HG03108 (cell line): Measurements from ENCODE around the gene XPNPEP1.

Source experiments
- ATAC-seq: cut with Tn5 transposase; IDR thresholded peaks from one replicate; pipeline ENCODE4 v1.9.1; 2021; ENCODE audit warnings: moderate library complexity; ENCODE audit not compliant: unreplicated experiment

Gene XPNPEP1

DNA sequence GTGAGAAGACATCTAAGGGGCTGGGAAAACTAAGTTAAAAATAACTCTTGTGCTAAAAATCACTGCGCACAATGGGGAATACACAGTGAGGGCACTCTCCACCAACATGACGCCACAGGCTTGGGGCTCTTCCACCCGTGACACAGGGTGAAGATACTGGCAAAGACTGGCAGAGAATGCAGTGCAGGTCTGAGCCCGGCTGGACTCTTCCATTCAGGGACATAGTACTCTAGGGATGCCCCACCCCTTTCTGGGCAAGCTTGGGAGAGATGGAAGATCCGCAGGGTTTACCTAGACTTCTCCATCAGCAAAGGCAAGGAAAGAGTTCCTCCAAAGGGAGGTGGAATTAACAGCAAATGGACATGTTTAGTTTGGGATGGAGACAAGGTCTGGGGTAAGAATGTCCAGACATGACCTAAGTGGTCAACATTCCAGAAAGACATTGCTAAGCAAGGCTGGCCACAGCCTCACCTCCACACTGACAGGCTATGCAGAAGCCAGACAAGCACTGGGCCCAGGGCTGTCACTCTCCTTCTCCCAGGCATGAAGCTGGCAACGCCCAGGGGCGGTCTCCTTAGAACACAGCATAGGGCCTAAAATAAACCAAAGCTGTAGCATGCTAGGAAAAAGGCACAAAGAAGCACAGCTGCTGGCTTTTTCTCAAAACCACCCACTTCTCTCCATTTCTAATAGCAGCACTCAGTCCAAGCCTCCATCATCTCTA, 28.1 kb downstream of the XPNPEP1 start:
- no peak for ATAC-seq

DNA sequence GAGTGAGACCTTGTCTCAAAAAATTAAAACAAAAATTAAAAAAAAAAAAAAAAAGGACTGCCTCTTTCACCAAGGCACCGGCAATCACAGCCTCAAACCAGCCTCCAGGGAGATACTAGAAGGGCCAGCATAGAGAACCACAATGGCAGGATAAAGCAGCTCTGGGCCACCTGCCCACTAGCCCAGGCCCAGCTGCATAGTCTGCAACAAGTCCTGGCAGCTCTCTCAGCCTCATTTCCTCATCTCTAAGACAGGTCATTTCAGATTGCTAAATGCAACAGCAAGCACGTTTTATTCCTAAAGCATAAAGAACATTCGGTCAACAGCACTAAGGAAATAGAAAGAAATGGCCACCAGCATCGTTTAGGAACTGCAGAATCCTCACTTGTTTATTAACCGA, 28.8 kb downstream of the XPNPEP1 start:
- peak; percentile 45 for ATAC-seq

DNA sequence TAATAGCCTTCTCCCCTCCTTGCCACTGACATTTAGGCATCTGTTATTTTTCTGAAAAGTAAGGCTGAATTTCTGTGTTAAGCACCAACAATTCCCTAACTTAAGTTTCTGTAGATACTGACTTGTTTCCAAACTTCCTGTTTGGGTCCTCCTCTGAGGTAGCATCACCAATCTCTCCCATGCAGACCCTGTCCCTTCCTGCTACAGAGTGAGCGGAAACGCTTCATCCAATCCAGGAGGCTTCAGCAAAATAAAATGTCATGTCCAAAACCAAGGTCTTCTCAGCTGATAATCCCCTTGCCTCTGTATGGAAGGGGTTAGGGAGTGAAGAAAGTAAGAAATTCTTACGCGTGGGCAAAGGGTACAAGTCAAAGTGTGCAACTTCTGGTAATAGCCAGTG, 29.9 kb downstream of the XPNPEP1 start:
- no peak for ATAC-seq

DNA sequence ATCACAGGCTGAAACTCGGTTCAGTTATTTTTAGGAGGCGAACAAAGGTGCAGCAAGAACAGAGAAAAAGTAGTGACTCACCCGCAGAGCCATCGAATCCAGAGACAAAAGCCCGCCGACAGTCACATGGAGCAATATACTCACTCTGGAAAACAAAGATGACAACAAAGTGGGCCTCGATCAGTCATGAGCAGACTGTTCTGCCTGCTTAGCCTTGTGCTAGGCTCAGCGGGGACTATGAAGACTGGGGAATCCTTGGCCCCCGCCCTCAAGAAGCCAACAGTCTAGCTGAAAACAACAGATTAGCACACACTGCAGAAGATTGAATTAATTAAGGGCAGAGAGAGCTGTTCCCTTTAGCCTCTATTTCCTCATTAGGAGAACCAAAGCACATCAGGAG, 30.4 kb downstream of the XPNPEP1 start:
- no peak for ATAC-seq

DNA sequence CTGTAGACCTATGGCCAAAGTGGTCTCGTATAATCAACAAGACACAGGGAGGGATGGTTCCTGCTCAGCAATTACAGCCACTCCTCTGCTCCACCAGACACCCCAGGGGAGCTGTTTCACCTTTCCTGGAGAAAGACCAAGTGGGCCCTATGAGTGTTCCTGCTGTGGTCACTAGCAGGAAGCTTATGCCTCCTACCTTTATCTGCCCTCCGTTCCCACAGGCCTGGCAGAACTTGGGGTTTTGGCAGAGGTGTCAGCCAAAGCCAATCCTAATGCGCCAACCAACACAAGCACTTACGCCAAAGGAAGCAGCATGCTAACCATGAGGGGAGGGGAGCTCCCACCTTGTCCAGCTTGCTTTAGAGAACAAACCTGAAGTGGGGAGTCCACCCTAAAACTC, 31.2 kb downstream of the XPNPEP1 start:
- no peak for ATAC-seq

DNA sequence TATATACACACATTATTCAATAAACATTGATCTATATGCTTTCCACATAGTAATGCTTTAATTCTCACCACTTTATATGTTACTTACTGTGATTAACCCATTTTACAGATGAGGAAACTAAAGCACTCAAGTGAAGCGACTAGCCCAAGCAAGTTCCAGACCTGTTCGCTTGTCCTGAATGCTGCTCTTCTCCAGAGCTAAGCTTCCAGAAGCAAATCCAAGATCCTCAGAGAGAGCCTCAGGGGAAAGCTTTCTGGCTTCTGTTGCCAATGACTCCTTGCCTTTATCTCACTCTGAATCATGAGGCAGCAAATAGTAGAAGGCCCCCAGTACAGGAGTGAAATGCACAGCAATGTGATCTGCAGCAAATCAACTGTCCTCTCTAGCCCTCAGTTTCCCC, 32.2 kb downstream of the XPNPEP1 start:
- ATAC-seq = no peak

DNA sequence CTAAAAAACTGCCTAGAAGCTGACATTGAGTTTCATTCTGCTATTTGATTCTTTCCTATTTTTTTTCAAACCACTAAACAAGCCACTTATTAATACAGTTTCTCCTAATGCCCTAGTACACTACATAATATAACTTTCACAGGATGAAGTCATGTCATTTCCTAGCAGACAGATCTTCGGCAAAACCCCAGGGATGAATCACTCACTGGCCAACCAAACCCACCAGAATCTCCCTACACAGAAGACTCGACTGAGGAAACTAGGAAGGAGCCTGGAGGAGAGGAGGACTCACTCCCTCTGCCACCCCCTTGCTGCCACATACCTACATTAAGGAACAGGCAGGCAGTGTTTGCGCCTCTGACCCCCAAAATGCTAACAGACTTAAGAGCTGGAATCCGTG, 33.4 kb downstream of the XPNPEP1 start:
- ATAC-seq = no peak

DNA sequence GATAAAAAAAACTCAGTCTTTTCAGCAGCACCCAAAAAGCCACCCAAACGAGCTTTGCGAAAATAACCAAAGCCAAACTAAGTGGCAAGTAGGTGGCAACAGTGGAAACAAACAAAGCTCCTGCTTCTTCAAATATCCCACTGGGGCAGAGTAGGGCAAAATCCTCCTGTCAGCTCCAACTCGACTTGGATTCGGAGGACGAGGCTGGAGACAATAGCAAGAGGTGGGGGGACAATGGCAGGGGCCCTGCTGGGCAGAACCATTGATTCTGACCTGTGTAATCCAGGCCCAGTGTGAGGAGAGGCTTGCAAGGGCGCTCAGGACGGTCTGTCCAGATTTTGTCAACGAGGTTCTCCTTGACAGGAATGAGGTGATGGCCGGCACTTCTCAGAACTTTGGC, 35.5 kb downstream of the XPNPEP1 start:
- ATAC-seq = no peak

DNA sequence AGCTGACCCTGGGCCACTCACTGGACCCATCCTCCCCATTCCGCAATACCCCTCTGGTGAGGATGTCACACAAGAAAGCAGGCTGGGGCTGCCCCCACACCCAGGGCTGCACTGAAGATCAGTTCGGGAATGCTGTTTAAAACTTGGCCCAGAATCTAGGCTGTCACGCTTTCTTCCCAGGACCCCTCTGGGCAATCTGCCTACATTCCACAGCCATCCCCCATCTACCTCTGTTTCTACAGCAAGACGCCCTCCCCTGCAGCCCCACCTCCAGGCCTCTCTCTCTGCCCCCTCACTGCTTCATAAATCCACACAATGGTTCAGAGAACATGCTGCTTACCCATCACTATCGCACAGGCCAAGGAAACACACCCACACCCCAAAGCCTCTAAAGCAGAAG, 36.1 kb downstream of the XPNPEP1 start:
- ATAC-seq = no peak

DNA sequence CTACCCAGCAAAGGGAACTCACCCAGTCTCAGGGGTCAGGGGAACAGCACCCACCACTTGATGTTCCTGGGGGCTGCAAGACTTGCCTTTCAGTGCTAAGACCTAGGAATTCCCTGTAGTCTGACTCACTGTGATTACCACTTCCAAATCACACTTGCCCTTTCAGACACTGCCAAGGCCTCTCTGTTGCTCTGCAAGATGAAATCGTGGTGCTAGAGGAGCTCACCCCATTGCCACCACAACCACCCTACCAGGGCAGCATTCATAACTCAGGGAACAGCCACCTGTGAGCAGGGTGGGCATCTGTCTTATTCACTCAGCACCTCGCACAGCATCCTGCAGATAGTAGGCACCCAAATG, 36.5 kb downstream of the XPNPEP1 start:
- no peak for ATAC-seq

DNA sequence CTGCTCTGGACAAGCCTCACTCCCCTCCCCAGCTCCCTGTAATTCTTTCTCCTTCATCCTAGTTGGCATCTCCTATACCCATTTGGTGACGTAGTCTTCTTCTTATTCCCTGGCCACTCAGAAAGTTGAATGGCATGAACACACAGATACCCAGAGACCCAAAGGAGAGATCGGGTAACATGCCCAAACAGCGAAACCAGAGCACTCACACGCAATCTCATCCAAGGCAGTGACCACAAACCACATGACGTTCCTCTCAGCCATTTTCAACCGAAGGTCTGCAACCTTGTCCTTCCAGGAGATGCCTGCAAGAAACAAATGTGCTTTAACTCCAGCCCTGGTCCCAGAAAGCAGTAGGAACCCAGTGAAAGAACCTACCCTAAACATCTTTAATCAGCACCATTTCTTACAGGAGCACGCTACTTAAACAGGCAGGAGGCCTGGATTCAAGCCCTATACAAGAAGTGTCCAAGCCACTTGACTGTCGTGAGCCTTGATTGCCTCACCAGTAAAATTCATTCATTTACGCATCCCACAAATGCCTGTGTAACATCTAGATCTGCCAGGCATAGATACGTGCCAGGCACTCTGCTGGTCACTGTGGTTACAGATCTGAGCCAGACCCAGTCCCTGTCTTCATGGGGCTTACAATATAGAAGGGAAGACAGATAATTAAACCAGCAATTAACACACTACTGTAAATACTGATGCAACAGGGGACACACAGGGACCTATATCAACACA, 37.1 kb downstream of the XPNPEP1 start:
- no peak for ATAC-seq

DNA sequence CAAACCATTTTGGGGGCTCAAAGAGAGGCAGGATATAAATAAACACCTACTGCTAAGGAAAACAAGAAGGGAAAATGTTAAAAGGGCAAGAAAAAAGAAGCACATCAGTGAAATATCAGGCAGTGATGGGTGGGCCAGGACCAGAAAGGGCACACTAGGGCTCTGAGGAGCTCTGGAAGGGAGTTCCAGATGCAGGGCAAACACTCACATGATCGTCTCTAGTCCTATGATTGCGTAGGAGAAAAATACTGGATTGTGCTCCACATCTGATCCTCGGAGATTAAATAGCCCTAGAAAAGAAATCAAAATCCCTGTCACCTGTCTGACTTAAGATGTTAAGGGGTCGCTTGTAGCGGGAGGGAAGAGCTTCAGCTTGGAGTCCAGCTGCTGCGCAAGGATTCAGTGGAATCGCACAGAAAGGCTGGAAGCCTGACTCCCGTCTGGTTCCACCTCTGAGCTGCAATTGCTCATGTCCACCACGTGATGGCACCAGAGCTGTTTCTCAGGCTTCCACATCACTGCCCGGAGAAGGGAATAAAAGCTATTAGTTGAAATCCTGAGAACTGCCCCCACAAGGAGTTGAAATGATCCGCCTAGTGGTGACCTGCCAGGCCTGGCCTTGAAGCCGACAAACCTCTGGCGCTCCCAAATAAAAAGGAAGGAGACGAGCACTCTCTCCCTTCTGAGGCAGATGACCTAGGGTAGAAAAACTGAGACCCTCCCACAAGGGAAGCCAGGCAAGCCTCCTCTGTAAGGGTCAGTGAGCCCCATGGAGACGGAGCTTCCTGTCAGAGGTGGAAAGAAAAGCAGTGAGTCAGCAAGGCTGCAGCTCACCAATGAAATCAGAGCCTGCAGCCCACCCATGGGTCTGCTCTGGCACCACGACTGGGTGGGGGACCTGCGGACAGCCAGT, 39.2 kb downstream of the XPNPEP1 start:
- no peak for ATAC-seq

DNA sequence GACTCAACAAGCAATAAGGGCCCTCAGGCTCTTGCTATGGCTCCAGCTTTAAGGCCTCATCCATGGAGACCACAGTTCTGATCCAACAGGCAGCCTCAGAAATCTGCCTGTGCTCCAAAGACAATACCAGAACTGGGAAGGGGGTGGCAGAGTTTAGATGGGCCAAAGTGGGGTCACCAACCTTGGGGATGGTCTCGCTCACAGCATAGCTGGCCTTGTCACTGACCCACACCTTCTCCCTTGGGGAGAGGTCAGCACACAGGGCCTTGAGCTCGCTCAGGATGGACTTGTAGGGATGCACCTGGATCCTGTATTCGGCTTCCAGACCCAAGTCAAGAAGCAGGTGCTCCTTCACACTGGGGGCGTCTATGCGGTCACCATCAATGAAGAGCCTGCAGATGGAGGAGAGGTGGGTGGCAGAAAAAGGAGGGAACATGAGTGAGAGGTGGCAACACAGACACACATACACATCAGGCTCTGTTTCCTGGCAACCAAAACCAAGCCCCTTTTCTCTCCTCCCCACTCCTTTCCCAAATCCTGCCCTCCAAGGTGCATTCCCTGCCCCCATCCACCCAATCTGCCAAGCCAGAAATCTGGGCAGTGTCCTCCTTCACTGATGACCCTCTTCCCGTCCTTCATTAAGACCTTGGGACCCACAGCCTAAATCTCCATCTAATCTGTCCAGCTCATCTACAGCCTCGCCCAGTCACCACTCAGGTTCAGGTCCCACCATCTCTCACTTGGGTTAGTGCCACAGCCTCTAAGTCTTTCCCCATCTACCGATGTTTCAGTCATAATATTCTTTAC, 40.9 kb downstream of the XPNPEP1 start:
- no peak for ATAC-seq

DNA sequence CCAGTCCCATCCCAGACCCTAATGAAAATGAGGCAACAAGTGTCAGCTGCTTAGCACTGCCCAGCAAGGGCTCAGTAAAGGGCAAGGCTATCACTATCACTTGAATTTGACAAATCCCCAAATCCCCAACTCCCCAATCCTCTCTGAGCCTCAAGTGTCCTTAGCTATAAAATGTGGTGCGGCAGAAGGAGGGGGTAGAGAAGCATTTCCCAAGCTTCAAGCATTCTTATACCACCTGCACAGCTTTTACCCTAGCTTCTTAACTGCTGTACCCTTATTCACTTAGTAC, 41.6 kb downstream of the XPNPEP1 start:
- no peak for ATAC-seq

DNA sequence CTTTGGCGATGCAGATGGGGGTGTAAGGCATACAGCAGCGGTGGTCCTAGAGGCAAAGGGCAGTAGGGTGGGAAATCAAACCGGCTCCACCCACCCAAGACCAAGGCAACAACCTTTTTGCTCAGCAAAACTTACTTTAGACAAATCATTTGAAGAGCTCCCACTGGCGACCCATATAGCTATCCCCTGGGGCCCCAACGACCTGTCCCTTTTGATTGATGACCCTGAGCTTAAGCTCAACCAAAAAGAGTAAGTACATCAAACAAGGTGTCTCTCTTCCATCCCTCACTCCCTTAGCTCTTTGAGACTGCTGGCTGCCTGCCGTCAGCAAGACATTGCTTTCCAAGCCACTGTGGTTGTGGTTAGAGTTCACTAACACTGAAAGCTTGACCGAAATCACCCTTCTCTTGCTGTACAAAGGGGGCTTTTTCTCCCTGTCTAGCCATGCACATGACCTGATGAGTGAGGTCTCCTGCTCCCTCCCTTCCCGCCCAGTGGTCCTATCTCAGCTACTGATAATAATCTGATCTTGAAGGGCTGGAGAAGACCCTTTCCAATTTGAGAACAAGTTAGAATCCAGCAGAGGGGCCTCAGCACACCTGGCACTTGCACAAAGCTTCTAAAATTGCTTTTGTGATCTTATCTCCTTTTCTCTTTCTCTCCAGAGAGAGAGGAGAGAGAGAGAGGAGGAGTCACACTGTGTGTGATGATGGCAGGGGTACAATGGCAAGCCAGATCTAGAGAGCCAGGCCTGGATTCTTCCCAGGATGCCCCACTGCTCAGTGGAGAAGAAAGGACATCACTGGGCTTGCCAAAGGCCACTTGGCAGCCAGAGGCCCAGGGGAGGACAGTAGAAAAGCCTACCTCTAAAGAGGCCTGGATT, 42.2 kb downstream of the XPNPEP1 start:
- ATAC-seq = peak; percentile 79

DNA sequence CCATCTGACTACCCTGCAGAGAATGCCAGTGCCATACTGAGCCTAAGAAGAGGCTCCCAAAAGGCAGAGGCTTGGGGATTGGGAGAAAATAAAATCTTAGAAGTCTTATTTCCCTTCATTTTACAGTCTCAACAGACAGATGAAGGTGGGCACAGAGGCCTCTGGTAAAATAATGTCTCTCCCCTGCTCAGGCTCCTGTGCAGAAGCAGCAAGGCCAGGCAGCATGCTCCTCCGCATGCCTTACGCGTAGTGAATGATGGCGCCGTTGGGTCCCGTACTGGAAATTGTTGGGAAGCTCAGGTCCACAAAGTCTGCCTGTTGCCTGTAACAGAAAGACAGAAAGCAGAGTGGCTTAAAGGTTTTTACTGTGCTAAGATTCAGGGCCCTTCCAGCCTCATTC, 45.8 kb downstream of the XPNPEP1 start:
- no peak for ATAC-seq

DNA sequence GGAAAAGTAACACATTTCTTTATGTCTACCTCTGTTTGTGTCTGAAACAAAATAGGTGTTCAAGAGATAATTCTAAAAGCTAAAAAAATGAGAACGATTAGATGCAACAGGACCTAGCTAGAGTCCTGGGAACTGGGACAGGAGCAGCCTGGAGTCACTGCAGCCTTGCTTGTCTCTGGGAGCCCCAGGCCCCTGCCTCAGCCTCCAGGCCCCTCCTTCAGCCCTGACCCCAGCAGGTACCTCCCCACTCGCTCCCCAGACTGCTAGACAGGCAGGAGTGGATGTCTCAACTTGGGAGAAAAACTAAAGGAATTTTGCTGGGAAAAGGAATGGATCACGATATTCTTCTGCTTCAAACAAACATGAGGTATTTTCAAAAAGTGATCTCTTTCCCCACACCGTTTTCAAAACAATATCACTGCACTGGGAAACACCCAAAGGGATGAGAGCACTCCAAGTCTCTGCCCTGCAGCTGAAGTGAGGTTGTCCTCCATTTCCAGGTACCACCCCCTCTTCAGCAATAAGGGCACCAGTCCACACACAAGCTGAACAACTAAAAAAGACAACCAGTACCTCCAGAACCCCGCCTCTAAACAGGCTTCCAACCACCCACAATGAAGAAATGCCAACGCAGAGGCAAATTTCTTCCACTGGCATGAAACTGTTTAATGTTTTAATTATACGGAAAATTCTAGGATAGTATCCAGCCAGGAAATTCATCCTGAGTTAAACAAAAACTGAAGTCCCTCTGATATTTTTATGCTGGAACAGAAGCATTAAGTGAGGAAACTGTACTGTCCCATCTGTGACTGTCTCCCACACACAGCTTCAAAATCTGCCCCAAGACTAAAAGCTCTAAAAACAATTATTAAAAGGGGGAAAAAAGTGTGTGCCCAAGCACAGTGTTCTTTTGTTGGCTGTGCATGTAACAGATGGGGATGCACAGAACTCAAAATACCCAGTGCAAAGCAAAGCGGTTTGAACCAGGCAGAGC, 47.2 kb downstream of the XPNPEP1 start:
- ATAC-seq = no peak

DNA sequence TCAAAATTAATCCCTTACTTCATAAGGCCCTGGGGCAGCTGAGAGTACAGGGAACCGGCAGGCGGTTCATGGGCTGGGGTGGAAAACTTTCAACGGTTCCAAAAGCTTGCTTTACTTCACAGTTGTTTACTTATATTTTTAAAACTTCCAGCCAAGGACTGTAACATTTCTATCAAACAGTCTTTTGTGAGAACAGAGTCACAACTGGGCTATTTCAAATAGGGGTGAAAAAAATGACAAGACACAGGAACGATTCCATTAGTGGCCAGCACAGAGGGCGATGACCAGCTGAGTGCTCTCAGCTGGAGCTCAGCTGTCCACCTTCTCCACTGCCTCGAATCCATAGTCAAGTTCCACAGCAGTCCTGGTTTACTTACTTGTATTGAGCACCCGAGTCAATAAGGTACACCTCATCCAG, 48.2 kb downstream of the XPNPEP1 start:
- no peak for ATAC-seq

DNA sequence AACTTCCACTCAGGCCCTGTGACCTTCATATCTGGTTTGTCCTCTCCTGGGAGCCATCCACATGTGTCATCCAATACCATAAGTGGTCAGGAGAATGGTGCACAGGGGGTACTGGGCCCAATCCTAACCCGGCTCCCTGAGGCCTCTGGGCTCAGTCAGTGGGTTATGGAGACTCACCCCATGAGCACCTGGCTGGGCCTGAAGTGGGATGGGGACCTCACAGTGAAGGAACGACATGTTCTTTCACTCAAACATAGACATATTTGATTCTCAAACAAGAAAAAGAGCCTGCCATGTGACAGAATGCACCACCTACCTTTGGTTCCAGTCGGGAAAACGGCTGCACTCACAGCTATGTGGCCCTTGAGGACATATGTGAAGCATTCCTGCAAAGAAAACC, 51.8 kb downstream of the XPNPEP1 start:
- no peak for ATAC-seq
